Measurements from ENCODE around the gene TWIST2.

TWIST2 gene

GRCh38 chr2:238859636-238860347 is 11.9 kb downstream of the TWIST2 start:
- DNase-seq, result no peak

GRCh38 chr2:238861013-238861730 is 13.3 kb downstream of the TWIST2 start:
- no peak for DNase-seq

GRCh38 chr2:238861766-238862315 is 14.0 kb downstream of the TWIST2 start:
- no peak for DNase-seq

- DNase-seq, result no peak
Observed at GRCh38 chr2:238862701-238863100, 14.8 kb downstream of the TWIST2 start.

GRCh38 chr2:238863231-238863630 is 15.3 kb downstream of the TWIST2 start:
- no peak for DNase-seq

GRCh38 chr2:238863749-238864206 is 15.9 kb downstream of the TWIST2 start:
- no peak for DNase-seq

- DNase-seq, result no peak
Observed at GRCh38 chr2:238864207-238865014, 16.5 kb downstream of the TWIST2 start.

- DNase-seq, result no peak
Observed at GRCh38 chr2:238865015-238865719, 17.3 kb downstream of the TWIST2 start.

- no peak for DNase-seq
Observed at GRCh38 chr2:238865744-238866355, 18.0 kb downstream of the TWIST2 start.

GRCh38 chr2:238866656-238867277 is 18.9 kb downstream of the TWIST2 start:
- no peak for DNase-seq

GRCh38 chr2:238868067-238868524 is 20.2 kb downstream of the TWIST2 start:
- DNase-seq, result no peak

- DNase-seq, result no peak
Observed at GRCh38 chr2:238868616-238869292, 20.9 kb downstream of the TWIST2 start.

GRCh38 chr2:238869293-238870124 is 21.6 kb downstream of the TWIST2 start:
- no peak for DNase-seq

- DNase-seq, result no peak
Observed at GRCh38 chr2:238870261-238870660, 22.4 kb downstream of the TWIST2 start.

- no peak for DNase-seq
Observed at GRCh38 chr2:238872026-238872425, 24.1 kb downstream of the TWIST2 start.

GRCh38 chr2:238872628-238873380 is 24.9 kb downstream of the TWIST2 start:
- no peak for DNase-seq

- no peak for DNase-seq
Observed at GRCh38 chr2:238873381-238873801, 25.5 kb downstream of the TWIST2 start.

GRCh38 chr2:238873841-238874240 is 26.0 kb downstream of the TWIST2 start:
- DNase-seq, result no peak

All from COR-L47 (cell line).